ENCODE data around the gene SWSAP1. TPM values are rescaled to one million over a fixed set of nuclear protein-coding genes. Genes with fewer than 3 reads are reported as not detected.

SWSAP1 gene
- total and polyA plus RNA-seq, 2 of the 8 experiments (the other 6 are each of a cell fraction or from before 2014, with no cell fraction given) = 3.1 to 5.2 TPM

DNA sequence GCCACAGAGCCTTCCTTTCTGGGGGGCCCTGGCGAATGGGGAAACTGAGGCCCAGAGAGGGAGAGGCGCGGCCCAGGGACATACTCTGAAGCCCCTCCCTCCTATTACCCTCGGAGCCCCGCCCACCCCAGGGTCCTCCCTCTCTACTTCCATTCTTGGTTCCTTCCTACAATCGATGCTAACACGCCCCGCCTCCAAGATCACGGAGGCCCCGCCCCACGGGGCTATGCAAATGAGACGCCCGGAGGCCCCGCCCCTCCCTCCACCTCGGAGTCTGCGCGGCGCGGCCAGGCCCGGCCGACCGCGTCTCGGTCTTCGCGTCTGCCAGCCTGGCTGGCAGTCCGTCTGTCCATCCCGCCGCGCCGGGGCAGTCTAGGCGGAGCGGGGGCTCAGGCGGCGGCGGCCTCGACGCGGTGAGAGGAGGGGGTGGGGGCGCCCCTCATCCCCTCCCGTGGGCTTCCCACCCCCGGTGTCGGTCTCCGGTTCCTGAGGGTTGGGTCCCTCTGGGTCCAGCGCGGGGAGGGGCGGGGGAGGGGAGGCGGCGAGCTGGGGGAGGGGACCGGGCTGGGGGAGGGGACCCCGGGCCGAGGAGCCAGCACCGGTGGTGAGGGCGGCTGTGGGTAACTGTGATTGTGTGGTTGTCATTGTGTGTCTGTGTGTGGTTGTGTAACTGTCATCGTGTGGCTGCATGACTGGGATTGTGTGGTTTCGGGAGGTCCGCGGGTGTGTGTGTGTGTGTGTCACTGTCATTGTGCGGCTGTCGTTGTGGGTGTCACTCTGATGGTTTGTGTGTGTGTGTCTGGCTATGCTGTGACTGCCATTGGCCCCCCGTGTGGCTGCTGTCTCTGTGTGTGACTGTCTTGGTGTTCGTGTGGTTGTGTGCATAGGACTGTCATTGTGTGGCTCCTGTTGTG lies 19.0 kb upstream of the SWSAP1 start, which contains the start of gene PLPPR2:
PLPPR2 (plus strand) TSS at position 273 of the 914 bp plus-strand sequence. CDS start 2,242 bp downstream, outside the sequence.
- Histone ChIP-seq H2BK15ac (ENCODE audit: low read length) (peak within 1 kb of the TSS; percentile 98), H3K9me3 (ENCODE audit: insufficient read depth in 2 of 2, low read depth in 1 of 2, low read length in 1 of 2) (no peaks in the 10 kb centered on the region), H3K4me3 (ENCODE audit: extremely low read depth in 1 of 4, insufficient read depth in 2 of 4, low read depth in 3 of 4, low read length in 4 of 4) (peak within 1 kb of the TSS; percentile 22 to 61 (median 36); a peak in 7 of 8 replicates), H3K4me1 (replicated peaks in 1 of 4; ENCODE audit: control insufficient read depth in 3 of 4, insufficient read depth in 4 of 4, low read length in 3 of 4) (peaks cover 0 to 10% (median 8%) of the 10 kb centered on the region in 4 experiments; a peak in 6 of 7 replicates), H3K79me2 (ENCODE audit: control insufficient read depth in 1 of 2, insufficient read depth in 2 of 2, low read length in 2 of 2) (no peaks in the 10 kb centered on the region), H2BK20ac (ENCODE audit: low read length) (peak within 1 kb of the TSS; percentile 61; the same call in 1 of the 2 replicates), H4K20me1 (replicated peaks in 1 of 2; ENCODE audit: control insufficient read depth in 1 of 2, insufficient read depth in 2 of 2, low read length in 2 of 2) (peaks cover 0 to 5% of the 10 kb centered on the region in 2 experiments), H2AFZ (ENCODE audit: low read length) (no peak within 1 kb of the TSS), H3K9ac (replicated peaks in 1 of 4; ENCODE audit: extremely low read depth in 1 of 4, low read depth in 3 of 4, low read length in 3 of 4) (peak within 1 kb of the TSS in 2 of 4 experiments; percentile 18 to 75; a peak in 2 of 7 replicates), H2AK5ac (ENCODE audit: low read depth, low read length) (peak within 1 kb of the TSS; percentile 97), H4K8ac (ENCODE audit: extremely low read depth, insufficient read depth, low read length) (no peak within 1 kb of the TSS), H3K14ac (ENCODE audit: insufficient read length) (no peak within 1 kb of the TSS), H3K79me1 (ENCODE audit: low read depth, low read length) (peaks cover 3% of the 10 kb centered on the region; the same call in 1 of the 2 replicates), H4K91ac (replicated peaks; ENCODE audit: insufficient read length, low read length) (no peak within 1 kb of the TSS), H3K23me2 (ENCODE audit: low read depth, low read length) (peaks cover 11% of the 10 kb centered on the region; the same call in 1 of the 2 replicates), H2BK120ac (replicated peaks; ENCODE audit: low read depth, low read length) (no peak within 1 kb of the TSS), H2BK5ac (ENCODE audit: low read depth, low read length) (peak within 1 kb of the TSS; percentile 85; the same call in 1 of the 2 replicates), H3K27me3 (replicated peaks in 1 of 4; ENCODE audit: control insufficient read depth in 3 of 4, extremely low read depth in 1 of 4, insufficient read depth in 3 of 4, low read length in 3 of 4) (peaks cover 0 to 13% (median 10%) of the 10 kb centered on the region in 4 experiments; a peak in 3 of 7 replicates), H3K27ac (ENCODE audit: low read depth, low read length) (no peak within 1 kb of the TSS), H3K4ac (replicated peaks; ENCODE audit: insufficient read length, low read depth, low read length) (no peak within 1 kb of the TSS), H3K18ac (ENCODE audit: extremely low read depth, low read length) (no peak within 1 kb of the TSS; the same call in 1 of the 2 replicates), H3K23ac (ENCODE audit: insufficient read length) (no peak within 1 kb of the TSS), H4K5ac (ENCODE audit: insufficient read length, low read depth, low read length) (no peak within 1 kb of the TSS), H3K56ac (replicated peaks; ENCODE audit: insufficient read length, low read depth, low read length) (no peak within 1 kb of the TSS), H3K4me2 (ENCODE audit: insufficient read depth in 1 of 2, low read depth in 2 of 2, low read length in 2 of 2) (peak within 1 kb of the TSS; percentile 61 to 94), H2BK12ac (ENCODE audit: low read depth, low read length) (peak within 1 kb of the TSS; percentile 90), H3K36me3 (ENCODE audit: control insufficient read depth in 2 of 4, insufficient read depth in 4 of 4, low read length in 3 of 4) (no peaks in the 10 kb centered on the region)
- 29% methylated on average over 20 of the region's 62 CpGs; no CpG with 5 or more reads in 1 of the 2 experiments for WGBS, 2 experiments (ENCODE audit: extremely low coverage in 1 of 2, insufficient coverage in 1 of 2, insufficient read length in 1 of 2, insufficient replicate concordance in 2 of 2, low coverage in 1 of 2, low lambda C conversion rate in 2 of 2, missing lambda C conversion rate in 1 of 2)
- DNase-seq (ENCODE audit: low read depth in 1 of 2, low spot score in 2 of 2) (peak; percentile 77 to 99), FAIRE-seq (peak; percentile 7)
- CTCF ChIA-PET (ENCODE audit: partially characterized antibody) = no interaction called here
- POLR2A ChIA-PET (ENCODE audit: partially characterized antibody) = interaction anchor here (1.8 kb wide), 1 partner anchor 14 kb away, joined by 6 read pairs; no protein-coding TSS in a partner anchor
- TF ChIP-seq EGR1 (IDR thresholded peaks at IDR 0.05; ENCODE audit: borderline replicate concordance, low read depth, low read length) (no peak), CEBPB (IDR thresholded peaks at IDR 0.05; ENCODE audit: low read depth, low read length) (no peak), SIX5 (IDR thresholded peaks at IDR 0.05; ENCODE audit: low read depth, low read length) (no peak), KDM1A (IDR thresholded peaks at IDR 0.05; ENCODE audit: borderline replicate concordance, low read length) (peak; percentile 29; the same call in 1 of the 2 replicates)
